GM21786 (cell line): Measurements from ENCODE around the gene EIF4B.
"Not testable (repeated sequence)": the region's sequence is repeated elsewhere in the genome, so short reads cannot be mapped to it uniquely, and the experiment has no call there.

Source experiments
- ATAC-seq: cut with Tn5 transposase; IDR thresholded peaks from one replicate; pipeline ENCODE4 v1.9.1; 2021; ENCODE audit not compliant: unreplicated experiment

The EIF4B gene

GRCh38 chr12:52992699-52993557, 13.3 kb upstream of the EIF4B start:
- no peak for ATAC-seq

GRCh38 chr12:52993558-52993869, 12.7 kb upstream of the EIF4B start:
- ATAC-seq, result no peak

- ATAC-seq, result no peak
Observed at GRCh38 chr12:53004178-53004577, 2.1 kb upstream of the EIF4B start.

- no peak for ATAC-seq
Observed at GRCh38 chr12:53004582-53004981, 1.7 kb upstream of the EIF4B start.

- ATAC-seq, result peak; percentile 3
Observed at GRCh38 chr12:53005215-53005985, 856 bp upstream of the EIF4B start.

GRCh38 chr12:53006810-53007309, 604 bp downstream of the EIF4B start:
- ATAC-seq, result no peak

- ATAC-seq, result no peak
Observed at GRCh38 chr12:53007343-53007742, 1.1 kb downstream of the EIF4B start.

GRCh38 chr12:53008760-53009159, 2.5 kb downstream of the EIF4B start:
- ATAC-seq, result not testable (repeated sequence)

GRCh38 chr12:53010955-53011354, 4.7 kb downstream of the EIF4B start:
- ATAC-seq, result no peak

- ATAC-seq, result no peak
Observed at GRCh38 chr12:53011889-53012288, 5.6 kb downstream of the EIF4B start.

GRCh38 chr12:53012928-53013327, 6.7 kb downstream of the EIF4B start:
- ATAC-seq, result no peak

GRCh38 chr12:53014709-53015108, 8.5 kb downstream of the EIF4B start:
- ATAC-seq, result no peak

- ATAC-seq, result no peak
Observed at GRCh38 chr12:53025250-53025649, 19.0 kb downstream of the EIF4B start.

GRCh38 chr12:53027014-53027413, 20.8 kb downstream of the EIF4B start:
- not testable (repeated sequence) for ATAC-seq

GRCh38 chr12:53031616-53032015, 25.4 kb downstream of the EIF4B start:
- no peak for ATAC-seq

- ATAC-seq, result not testable (repeated sequence)
Observed at GRCh38 chr12:53033832-53034231, 27.6 kb downstream of the EIF4B start.

GRCh38 chr12:53034459-53034858, 28.2 kb downstream of the EIF4B start:
- no peak for ATAC-seq

- ATAC-seq, result no peak
Observed at GRCh38 chr12:53036802-53037201, 30.5 kb downstream of the EIF4B start.

- no peak for ATAC-seq
Observed at GRCh38 chr12:53039851-53040250, 33.6 kb downstream of the EIF4B start.

GRCh38 chr12:53042607-53043454, 36.6 kb downstream of the EIF4B start:
- no peak for ATAC-seq

- no peak for ATAC-seq
Observed at GRCh38 chr12:53044052-53044581, 37.9 kb downstream of the EIF4B start.
